Progenitor cell of endocrine pancreas (in vitro differentiated cells): ENCODE data around the gene SPEG. TPM values are rescaled to one million over a fixed set of nuclear protein-coding genes. Genes with fewer than 3 reads are reported as not detected.
A peak's percentile ranks its signal among the peaks of the same experiment; 100 is the strongest.

Experiments used
- DNase-seq: peaks from one replicate; pipeline ENCODE4 v3.0.0; 2021; ENCODE audit warnings: low spot score; ENCODE audit not compliant: unreplicated experiment
- H3K27ac Mint-ChIP-seq: 2 replicates; pipeline ENCODE4 v1.8.0; 2021; ENCODE audit warnings: mild to moderate bottlenecking, moderate library complexity, mixed read lengths
- H3K27me3 Mint-ChIP-seq: 2 replicates; pipeline ENCODE4 v1.8.0; 2021; ENCODE audit warnings: mixed read lengths
- H3K36me3 Mint-ChIP-seq: 2 replicates; pipeline ENCODE4 v1.8.0; 2022; ENCODE audit warnings: mixed read lengths; ENCODE audit not compliant: insufficient read depth
- H3K4me1 Mint-ChIP-seq: 2 replicates; pipeline ENCODE4 v1.8.0; 2021; ENCODE audit warnings: low read depth, mixed read lengths
- H3K4me3 Mint-ChIP-seq: 2 replicates; pipeline ENCODE4 v1.8.0; 2021; ENCODE audit warnings: low read depth, mild to moderate bottlenecking, moderate library complexity, mixed read lengths
- H3K9me3 Mint-ChIP-seq: 2 replicates; pipeline ENCODE4 v1.8.0; 2021; ENCODE audit warnings: low read depth, mixed read lengths
- CTCF ChIP-seq: fragments of 200-600 bp; sonication (generic); IDR thresholded peaks from one replicate; pipeline ENCODE4 v1.5.0; 2021; ENCODE audit warnings: antibody characterized with exemption, mild to moderate bottlenecking; ENCODE audit not compliant: unreplicated experiment
- total RNA-seq: library from RNA; stranded (reverse); gene quantifications from 2 replicates; pipeline ENCODE4 v1.2.1, GENCODE V29; 2021

SPEG gene
- total RNA-seq, 1 donor from 2014 or later, result 15.1 TPM

GRCh38 chr2:219395609-219396008 lies 39.0 kb upstream of the SPEG start:
- peaks cover 22% of the 10 kb centered on the region for H3K4me1 Mint-ChIP-seq
- no peak overlapping the region for H3K4me3 Mint-ChIP-seq
- peaks cover 2% of the 10 kb centered on the region for H3K27me3 Mint-ChIP-seq
- no peaks in the 10 kb centered on the region for H3K36me3 Mint-ChIP-seq
- no peak for DNase-seq
- no peak overlapping the region for H3K27ac Mint-ChIP-seq
- no peak for TF ChIP-seq CTCF
- no peaks in the 10 kb centered on the region for H3K9me3 Mint-ChIP-seq

GRCh38 chr2:219396863-219397457 lies 37.7 kb upstream of the SPEG start:
- Mint-ChIP-seq H3K27me3 (peaks cover 2% of the 10 kb centered on the region), H3K4me3 (no peak overlapping the region), H3K9me3 (no peaks in the 10 kb centered on the region), H3K4me1 (peaks cover 27% of the 10 kb centered on the region), H3K36me3 (no peaks in the 10 kb centered on the region), H3K27ac (no peak overlapping the region)
- TF ChIP-seq CTCF, result no peak
- no peak for DNase-seq

GRCh38 chr2:219398721-219399363 lies 35.8 kb upstream of the SPEG start:
- Mint-ChIP-seq H3K27me3 (peaks cover 8% of the 10 kb centered on the region), H3K9me3 (no peaks in the 10 kb centered on the region), H3K4me3 (no peak overlapping the region), H3K4me1 (peaks cover 37% of the 10 kb centered on the region), H3K36me3 (no peaks in the 10 kb centered on the region), H3K27ac (peak overlapping the region; percentile 41)
- TF ChIP-seq CTCF, result no peak
- DNase-seq, result no peak

GRCh38 chr2:219399716-219400478 lies 34.7 kb upstream of the SPEG start:
- DNase-seq, result no peak
- H3K4me3 Mint-ChIP-seq, result no peak overlapping the region
- H3K9me3 Mint-ChIP-seq, result no peaks in the 10 kb centered on the region
- H3K4me1 Mint-ChIP-seq, result peaks cover 37% of the 10 kb centered on the region
- no peaks in the 10 kb centered on the region for H3K36me3 Mint-ChIP-seq
- TF ChIP-seq CTCF, result no peak
- H3K27ac Mint-ChIP-seq, result no peak overlapping the region
- H3K27me3 Mint-ChIP-seq, result peaks cover 7% of the 10 kb centered on the region

- peaks cover 37% of the 10 kb centered on the region for H3K4me1 Mint-ChIP-seq
- H3K27me3 Mint-ChIP-seq, result peaks cover 9% of the 10 kb centered on the region
- H3K27ac Mint-ChIP-seq, result no peak overlapping the region
- H3K36me3 Mint-ChIP-seq, result no peaks in the 10 kb centered on the region
- H3K4me3 Mint-ChIP-seq, result no peak overlapping the region
- no peak for DNase-seq
- no peaks in the 10 kb centered on the region for H3K9me3 Mint-ChIP-seq
- TF ChIP-seq CTCF, result no peak
These were observed 34.1 kb upstream of the SPEG start for GRCh38 chr2:219400562-219400961.
